H9 (cell line): ENCODE data around the gene ZNF488. TPM values are rescaled to one million over a fixed set of nuclear protein-coding genes. Genes with fewer than 3 reads are reported as not detected.

Experiments used
- DNase-seq: peaks from one replicate; pipeline ENCODE4 v3.0.0-alpha.2; 2017
- H2AFZ ChIP-seq: one replicate; pipeline ENCODE4 v1.6.1; 2013; ENCODE audit warnings: mild to moderate bottlenecking, low read length, control low read depth, moderate library complexity
- H2AK5ac ChIP-seq: 2 replicates; pipeline ENCODE4 v1.6.1; 2013; ENCODE audit warnings: low read length, control low read depth, mixed read lengths; ENCODE audit not compliant: insufficient read length
- H2BK120ac ChIP-seq: one replicate; pipeline ENCODE4 v1.6.1; 2013; ENCODE audit warnings: low read depth, mild to moderate bottlenecking, low read length, control low read depth, inconsistent platforms; ENCODE audit not compliant: poor library complexity, severe bottlenecking
- H2BK12ac ChIP-seq: 2 replicates; pipeline ENCODE4 v1.6.1; 2013; ENCODE audit warnings: low read length, control low read depth, mixed read lengths, low read depth; ENCODE audit not compliant: insufficient read length
- H2BK15ac ChIP-seq: 2 replicates; pipeline ENCODE4 v1.6.1; 2013; ENCODE audit warnings: low read depth, low read length, control low read depth
- H2BK20ac ChIP-seq: one replicate; pipeline ENCODE4 v1.6.1; 2013; ENCODE audit warnings: low read depth, mild to moderate bottlenecking, low read length, control low read depth, inconsistent platforms; ENCODE audit not compliant: poor library complexity, severe bottlenecking
- H2BK5ac ChIP-seq: 2 replicates; pipeline ENCODE4 v1.6.1; 2013; ENCODE audit warnings: low read length, control low read depth, mixed read lengths; ENCODE audit not compliant: insufficient read length
- H3K14ac ChIP-seq: 2 replicates; pipeline ENCODE4 v1.6.1; 2013; ENCODE audit warnings: low read length, control low read depth; ENCODE audit not compliant: insufficient read depth
- H3K18ac ChIP-seq: 2 replicates; pipeline ENCODE4 v1.6.1; 2013; ENCODE audit warnings: low read depth, mild to moderate bottlenecking, mixed read lengths, low read length, control low read depth; ENCODE audit not compliant: insufficient read length
- H3K23ac ChIP-seq: 2 replicates; pipeline ENCODE4 v1.6.1; 2013; ENCODE audit warnings: low read length, control low read depth, mixed read lengths, low read depth; ENCODE audit not compliant: insufficient read length
- H3K23me2 ChIP-seq: 2 replicates; pipeline ENCODE4 v1.6.1; 2013; ENCODE audit warnings: low read depth, mild to moderate bottlenecking, mixed read lengths, low read length, control low read depth; ENCODE audit not compliant: insufficient read length, poor library complexity, severe bottlenecking
- H3K27ac ChIP-seq: 2 replicates; pipeline ENCODE4 v1.5.1; 2013; ENCODE audit warnings: low read length, control low read depth, mixed read lengths, low read depth; ENCODE audit not compliant: insufficient read length
- H3K27me3 ChIP-seq: 2 replicates; pipeline ENCODE4 v1.6.1; 2013; ENCODE audit warnings: low read length, control low read depth, inconsistent platforms; ENCODE audit not compliant: insufficient read depth
- H3K4ac ChIP-seq: 2 replicates; pipeline ENCODE4 v1.6.1; 2013; ENCODE audit warnings: low read depth, mild to moderate bottlenecking, control low read depth, inconsistent platforms, low read length, moderate library complexity
- H3K4me1 ChIP-seq: 2 replicates; pipeline ENCODE4 v1.6.1; 2013; ENCODE audit warnings: low read length, control low read depth, inconsistent platforms; ENCODE audit not compliant: insufficient read depth
- H3K4me2 ChIP-seq: 2 replicates; pipeline ENCODE4 v1.6.1; 2013; ENCODE audit warnings: low read length, control low read depth, mixed read lengths; ENCODE audit not compliant: insufficient read length, insufficient read depth
- H3K56ac ChIP-seq: 2 replicates; pipeline ENCODE4 v1.6.1; 2013; ENCODE audit warnings: low read depth, mild to moderate bottlenecking, mixed read lengths, low read length, control low read depth; ENCODE audit not compliant: insufficient read length
- H3K79me1 ChIP-seq: 2 replicates; pipeline ENCODE4 v1.6.1; 2013; ENCODE audit warnings: low read depth, mild to moderate bottlenecking, moderate library complexity, low read length, control low read depth, inconsistent platforms; ENCODE audit not compliant: insufficient read depth, poor library complexity, severe bottlenecking
- H3K79me2 ChIP-seq: 2 replicates; pipeline ENCODE4 v1.6.1; 2013; ENCODE audit warnings: low read length, control low read depth, inconsistent platforms; ENCODE audit not compliant: insufficient read depth
- H3K9ac ChIP-seq: 2 replicates; pipeline ENCODE4 v1.6.1; 2013; ENCODE audit warnings: low read length, control low read depth, mixed read lengths; ENCODE audit not compliant: insufficient read length; ENCODE audit errors: extremely low read depth
- H3K9me3 ChIP-seq: one replicate; pipeline ENCODE4 v1.6.1; 2013; ENCODE audit warnings: low read depth, low read length, inconsistent platforms; ENCODE audit not compliant: control insufficient read depth
- H3T11ph ChIP-seq: one replicate; pipeline ENCODE4 v1.6.1; 2013; ENCODE audit warnings: mild to moderate bottlenecking, low read length, control low read depth, inconsistent platforms
- H4K20me1 ChIP-seq: one replicate; pipeline ENCODE4 v1.6.1; 2013; ENCODE audit not compliant: control insufficient read depth, insufficient read length, insufficient read depth
- H4K5ac ChIP-seq: 2 replicates; pipeline ENCODE4 v1.6.1; 2013; ENCODE audit warnings: low read depth, mild to moderate bottlenecking, mixed read lengths, low read length, control low read depth; ENCODE audit not compliant: insufficient read length
- H4K8ac ChIP-seq: replicated peaks from 2 replicates; pipeline ENCODE4 v1.6.1; 2013; ENCODE audit warnings: low read length, control low read depth, mixed read lengths, low read depth; ENCODE audit not compliant: insufficient read length
- H4K91ac ChIP-seq: 2 replicates; pipeline ENCODE4 v1.6.1; 2013; ENCODE audit warnings: low read depth, mild to moderate bottlenecking, moderate library complexity, mixed read lengths, low read length, control low read depth; ENCODE audit not compliant: insufficient read length
- H3K27ac Mint-ChIP-seq, 3 experiments: 2 replicates in 2 of 3; 3 replicates in 1 of 3; pipeline ENCODE4 v1.8.0; 2020 to 2021; ENCODE audit warnings: mixed read lengths in 3 of 3, mild to moderate bottlenecking in 1 of 3, moderate library complexity in 1 of 3
- H3K27me3 Mint-ChIP-seq: 2 replicates; pipeline ENCODE4 v1.8.0; 2021; ENCODE audit warnings: low read depth, mild to moderate bottlenecking, moderate library complexity, mixed read lengths
- H3K36me3 Mint-ChIP-seq, 3 experiments: 2 replicates in 2 of 3; 3 replicates in 1 of 3; pipeline ENCODE4 v1.8.0; 2020 to 2021; ENCODE audit warnings: low read depth in 3 of 3, mixed read lengths in 3 of 3; ENCODE audit not compliant: insufficient read depth in 1 of 3
- H3K4me1 Mint-ChIP-seq, 2 experiments: 2 replicates each; pipeline ENCODE4 v1.8.0; 2020; ENCODE audit warnings: mixed read lengths in 2 of 2
- H3K4me3 Mint-ChIP-seq, 2 experiments: 2 replicates in 1 of 2; 3 replicates in 1 of 2; pipeline ENCODE4 v1.8.0; 2020 to 2021; ENCODE audit warnings: mild to moderate bottlenecking in 2 of 2, mixed read lengths in 2 of 2, moderate library complexity in 1 of 2
- H3K9me3 Mint-ChIP-seq, 2 experiments: 2 replicates in 1 of 2; 3 replicates in 1 of 2; pipeline ENCODE4 v1.8.0; 2020; ENCODE audit warnings: mild to moderate bottlenecking in 2 of 2, mixed read lengths in 2 of 2, moderate library complexity in 1 of 2
- CTCF ChIP-seq: fragments of 200-600 bp; sonication (generic); conservative IDR thresholded peaks from 3 replicates; pipeline ENCODE4 v1.8.0; 2021; ENCODE audit warnings: antibody characterized with exemption, mild to moderate bottlenecking
- WGBS: extraction: QIAGEN DNeasy Blood & Tissue Kit; methylation state at CpG from one replicate; pipeline ENCODE4 v1.1.7; 2013; ENCODE audit warnings: missing lambda C conversion rate, low lambda C conversion rate, mixed read lengths; ENCODE audit not compliant: insufficient read length; ENCODE audit errors: extremely low coverage; 5-methylcytosine and 5-hydroxymethylcytosine counted together
- total RNA-seq: library from RNA; stranded (reverse); gene quantifications from 2 replicates; pipeline ENCODE4 v1.2.1, GENCODE V29; 2021

ZNF488 gene
- total RNA-seq, 1 experiment from 2014 or later, result 2.9 TPM

GRCh38 chr10:47406548-47406869 is 22.4 kb upstream of the ZNF488 start:
- no peaks in the 10 kb centered on the region for H3K79me1 ChIP-seq
- no peak overlapping the region for H2AK5ac ChIP-seq
- H4K8ac ChIP-seq, result no peak overlapping the region
- peaks cover 28 to 29% of the 10 kb centered on the region in 2 experiments for H3K4me1 Mint-ChIP-seq
- H3K79me2 ChIP-seq, result no peaks in the 10 kb centered on the region
- H3K4me2 ChIP-seq, result no peak overlapping the region
- H4K5ac ChIP-seq, result no peak overlapping the region
- H3K9ac ChIP-seq, result no peak overlapping the region
- H3K23me2 ChIP-seq, result no peaks in the 10 kb centered on the region
- DNase-seq, result peak; percentile 26
- no peak overlapping the region for H4K91ac ChIP-seq
- H3K27me3 ChIP-seq, result no peaks in the 10 kb centered on the region
- H3K4ac ChIP-seq, result no peak overlapping the region
- no peak overlapping the region for H3K23ac ChIP-seq
- no peaks in the 10 kb centered on the region for H4K20me1 ChIP-seq
- H3K4me3 Mint-ChIP-seq, result no peak overlapping the region
- peaks cover 7% of the 10 kb centered on the region for H3K27me3 Mint-ChIP-seq
- no peak overlapping the region for H3K27ac ChIP-seq
- no CpG with 5 or more reads among the region's 4 CpGs for WGBS
- H3K56ac ChIP-seq, result no peak overlapping the region
- no peak overlapping the region for H2AFZ ChIP-seq
- peaks cover 4% of the 10 kb centered on the region; the same call in 1 of the 2 replicates for H3K4me1 ChIP-seq
- H2BK120ac ChIP-seq, result no peak overlapping the region
- no peak overlapping the region for H3K18ac ChIP-seq
- H3K36me3 Mint-ChIP-seq, result no peaks in the 10 kb centered on the region; a peak in 1 of 7 replicates
- no peak overlapping the region for H3K14ac ChIP-seq
- H3K9me3 Mint-ChIP-seq, result no peaks in the 10 kb centered on the region
- no peak overlapping the region for H2BK12ac ChIP-seq
- no peaks in the 10 kb centered on the region for H3K9me3 ChIP-seq
- TF ChIP-seq CTCF, result no peak
- no peak overlapping the region for H3T11ph ChIP-seq
- H2BK20ac ChIP-seq, result no peak overlapping the region
- H2BK5ac ChIP-seq, result no peak overlapping the region
- no peak overlapping the region for H2BK15ac ChIP-seq
- H3K27ac Mint-ChIP-seq, result no peak overlapping the region
